Endodermal cell (in vitro differentiated cells): Measurements from ENCODE around the gene FZD2. TPM values are rescaled to one million over a fixed set of nuclear protein-coding genes. Genes with fewer than 3 reads are reported as not detected.
A peak's percentile ranks its signal among the peaks of the same experiment; 100 is the strongest.

Source experiments
- DNase-seq: peaks from one replicate; pipeline ENCODE4 v3.0.0-alpha.2; 2017
- H3K27ac ChIP-seq: 2 replicates; pipeline ENCODE4 v1.5.1; 2013; ENCODE audit warnings: mild to moderate bottlenecking, low read depth, low read length, moderate library complexity
- H3K27me3 ChIP-seq: 2 replicates; pipeline ENCODE4 v1.6.1; 2013; ENCODE audit warnings: mild to moderate bottlenecking, low read length, moderate library complexity; ENCODE audit not compliant: insufficient read depth, control insufficient read depth, poor library complexity, severe bottlenecking
- H3K36me3 ChIP-seq: 2 replicates; pipeline ENCODE4 v1.7.0; 2013; ENCODE audit warnings: mild to moderate bottlenecking, low read length, moderate library complexity; ENCODE audit not compliant: control insufficient read depth, insufficient read depth
- H3K4me1 ChIP-seq: one replicate; pipeline ENCODE4 v1.7.0; 2013; ENCODE audit warnings: low read length; ENCODE audit not compliant: control insufficient read depth, insufficient read depth
- H3K4me3 ChIP-seq: 2 replicates; pipeline ENCODE4 v1.5.1; 2013; ENCODE audit warnings: mild to moderate bottlenecking, low read length, moderate library complexity
- H3K9ac ChIP-seq: 2 replicates; pipeline ENCODE4 v1.6.1; 2013; ENCODE audit warnings: mild to moderate bottlenecking, low read length, moderate library complexity; ENCODE audit not compliant: poor library complexity, severe bottlenecking; ENCODE audit errors: extremely low read depth
- H3K9me3 ChIP-seq: 2 replicates; pipeline ENCODE4 v1.6.1; 2013; ENCODE audit warnings: mild to moderate bottlenecking, low read length, moderate library complexity; ENCODE audit not compliant: control insufficient read depth
- H3K27ac Mint-ChIP-seq: 2 replicates; pipeline ENCODE4 v1.8.0; 2020; ENCODE audit warnings: mixed read lengths
- H3K27me3 Mint-ChIP-seq: 2 replicates; pipeline ENCODE4 v1.8.0; 2021; ENCODE audit warnings: mild to moderate bottlenecking, mixed read lengths; ENCODE audit not compliant: insufficient read depth
- H3K36me3 Mint-ChIP-seq: 2 replicates; pipeline ENCODE4 v1.8.0; 2020; ENCODE audit warnings: low read depth, mixed read lengths
- H3K4me1 Mint-ChIP-seq: 2 replicates; pipeline ENCODE4 v1.8.0; 2020; ENCODE audit warnings: mixed read lengths
- H3K4me3 Mint-ChIP-seq: 2 replicates; pipeline ENCODE4 v1.8.0; 2020; ENCODE audit warnings: mild to moderate bottlenecking, moderate library complexity, mixed read lengths
- H3K9me3 Mint-ChIP-seq: 2 replicates; pipeline ENCODE4 v1.8.0; 2020; ENCODE audit warnings: mild to moderate bottlenecking, mixed read lengths
- WGBS, 2 experiments: methylation state at CpG; one replicate each; pipeline versions ENCODE4 v1.1.5 to v1.1.7; 2013; ENCODE audit warnings: missing lambda C conversion rate in 2 of 2, mixed read lengths in 1 of 2; ENCODE audit not compliant: insufficient coverage in 1 of 2, insufficient read length in 1 of 2; 5-methylcytosine and 5-hydroxymethylcytosine counted together
- total RNA-seq, 2 donors: library from RNA; stranded (reverse); fragmentation: NEBNext Ultra II Directional in 1 of 2; extraction: Animal tissue kit (Norgen Biotek cat#: 25700) in 1 of 2; gene quantifications; 2 replicates in 1 of 2; 3 replicates in 1 of 2; pipeline ENCODE4 v1.2.1, GENCODE V29; 2021
- TF ChIP-seq, protein P1 (sequence below): fragments of 200-600 bp; sonication (generic); conservative IDR thresholded peaks from 2 replicates; pipeline ENCODE4 v1.5.0; 2021; ENCODE audit warnings: antibody characterized with exemption, mild to moderate bottlenecking

The FZD2 gene
- total RNA-seq, 2 donors from 2014 or later = 20.6 to 21.9 TPM

DNA sequence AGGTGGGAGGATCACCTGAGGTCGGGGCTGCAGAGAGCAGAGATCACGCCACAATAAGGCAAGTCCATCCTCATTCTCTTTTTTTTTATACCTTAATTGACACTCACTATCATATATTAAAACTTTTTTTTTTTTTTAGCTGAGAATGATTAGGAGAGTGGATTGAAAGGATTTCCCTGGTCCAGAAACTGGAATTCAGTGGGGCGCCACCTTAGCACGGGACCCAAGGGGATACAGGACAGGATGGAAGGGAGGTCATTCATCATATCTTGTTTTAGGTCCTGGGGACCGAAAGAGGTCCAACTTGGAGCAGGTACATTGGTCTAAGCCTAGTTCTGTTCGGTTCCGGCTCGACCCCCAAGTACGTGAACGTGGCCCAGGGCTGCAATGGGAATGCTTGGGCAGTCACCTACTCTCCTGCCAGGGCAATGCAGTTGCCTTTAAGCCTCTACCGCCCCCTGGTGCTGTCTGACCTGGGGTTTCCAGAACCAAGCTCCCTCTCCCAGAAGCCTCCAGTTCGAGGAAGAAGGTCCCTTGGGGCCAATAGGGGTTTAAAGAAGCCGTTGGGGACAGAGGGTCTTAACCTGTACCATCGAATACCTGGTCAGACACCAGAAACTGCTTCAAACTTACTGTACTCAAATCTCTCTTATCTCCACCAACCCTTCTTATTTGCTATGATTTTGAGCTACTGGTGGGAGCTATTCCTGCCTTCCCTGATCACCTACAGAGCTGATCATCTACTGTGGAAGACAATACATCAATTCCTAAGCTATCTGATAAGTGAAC lies 34.2 kb upstream of the FZD2 start:
- Histone ChIP-seq H3K27me3 (no peaks in the 10 kb centered on the region), H3K4me3 (no peak overlapping the region), H3K4me1 (no peaks in the 10 kb centered on the region), H3K36me3 (no peaks in the 10 kb centered on the region), H3K27ac (no peak overlapping the region), H3K9ac (no peak overlapping the region), H3K9me3 (peaks cover 14% of the 10 kb centered on the region)
- Mint-ChIP-seq H3K36me3 (no peaks in the 10 kb centered on the region), H3K27me3 (peaks cover 5% of the 10 kb centered on the region), H3K9me3 (peaks cover 29% of the 10 kb centered on the region), H3K27ac (no peak overlapping the region), H3K4me3 (no peak overlapping the region), H3K4me1 (no peaks in the 10 kb centered on the region)
- WGBS, 2 experiments = 80 to 90% methylated on average over 7 to 14 of the region's 14 CpGs
- peak; percentile 98 for DNase-seq
- TF ChIP-seq, protein P1, sequence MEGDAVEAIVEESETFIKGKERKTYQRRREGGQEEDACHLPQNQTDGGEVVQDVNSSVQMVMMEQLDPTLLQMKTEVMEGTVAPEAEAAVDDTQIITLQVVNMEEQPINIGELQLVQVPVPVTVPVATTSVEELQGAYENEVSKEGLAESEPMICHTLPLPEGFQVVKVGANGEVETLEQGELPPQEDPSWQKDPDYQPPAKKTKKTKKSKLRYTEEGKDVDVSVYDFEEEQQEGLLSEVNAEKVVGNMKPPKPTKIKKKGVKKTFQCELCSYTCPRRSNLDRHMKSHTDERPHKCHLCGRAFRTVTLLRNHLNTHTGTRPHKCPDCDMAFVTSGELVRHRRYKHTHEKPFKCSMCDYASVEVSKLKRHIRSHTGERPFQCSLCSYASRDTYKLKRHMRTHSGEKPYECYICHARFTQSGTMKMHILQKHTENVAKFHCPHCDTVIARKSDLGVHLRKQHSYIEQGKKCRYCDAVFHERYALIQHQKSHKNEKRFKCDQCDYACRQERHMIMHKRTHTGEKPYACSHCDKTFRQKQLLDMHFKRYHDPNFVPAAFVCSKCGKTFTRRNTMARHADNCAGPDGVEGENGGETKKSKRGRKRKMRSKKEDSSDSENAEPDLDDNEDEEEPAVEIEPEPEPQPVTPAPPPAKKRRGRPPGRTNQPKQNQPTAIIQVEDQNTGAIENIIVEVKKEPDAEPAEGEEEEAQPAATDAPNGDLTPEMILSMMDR = peak; percentile 85

DNA sequence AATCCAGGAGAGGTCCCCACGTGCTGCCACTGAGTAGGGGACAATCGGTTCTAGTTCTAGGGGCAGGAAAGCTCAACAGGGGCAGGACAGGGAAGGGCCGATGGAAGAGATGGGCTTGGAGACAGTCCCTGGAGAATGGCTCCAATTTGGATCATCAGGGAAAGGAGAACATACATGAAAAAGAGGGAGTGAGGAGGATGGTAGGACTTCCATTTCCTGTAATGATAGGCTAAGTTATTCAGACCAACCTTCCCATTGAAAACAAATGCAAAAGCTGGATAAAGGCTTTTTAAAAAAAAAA lies 33.7 kb upstream of the FZD2 start:
- no peak overlapping the region for H3K4me3 Mint-ChIP-seq
- H3K9me3 Mint-ChIP-seq = peaks cover 34% of the 10 kb centered on the region
- no peak overlapping the region for H3K27ac Mint-ChIP-seq
- H3K9me3 ChIP-seq = peaks cover 14% of the 10 kb centered on the region
- no peak overlapping the region for H3K9ac ChIP-seq
- peaks cover 5% of the 10 kb centered on the region for H3K27me3 Mint-ChIP-seq
- H3K4me1 ChIP-seq = no peaks in the 10 kb centered on the region
- no peaks in the 10 kb centered on the region for H3K36me3 ChIP-seq
- no peaks in the 10 kb centered on the region for H3K27me3 ChIP-seq
- no peaks in the 10 kb centered on the region for H3K4me1 Mint-ChIP-seq
- TF ChIP-seq, protein P1 = no peak
- no peak overlapping the region for H3K4me3 ChIP-seq
- WGBS, 2 experiments = 59 to 76% methylated on average over 2 to 3 of the region's 3 CpGs
- no peaks in the 10 kb centered on the region for H3K36me3 Mint-ChIP-seq
- H3K27ac ChIP-seq = no peak overlapping the region
- no peak for DNase-seq

DNA sequence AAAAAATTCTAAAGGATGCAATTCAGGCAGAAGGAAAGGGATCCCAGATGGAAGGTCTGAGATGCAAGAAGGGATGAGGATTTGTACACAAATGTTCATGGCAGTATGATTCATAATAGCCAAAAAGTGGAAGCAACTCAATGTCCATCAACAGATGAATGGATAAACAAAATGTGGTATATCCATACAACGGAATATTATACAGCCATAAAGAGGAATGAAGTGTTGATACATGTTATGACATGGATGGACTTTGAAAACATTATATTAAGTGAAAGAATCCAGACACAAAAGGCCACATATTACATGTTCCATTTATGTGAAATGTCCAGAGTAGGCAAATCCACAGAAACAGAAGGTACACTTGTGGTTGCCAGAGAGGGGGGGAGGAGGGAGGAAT lies 30.2 kb upstream of the FZD2 start:
- no peak overlapping the region for H3K27ac Mint-ChIP-seq
- peaks cover 14% of the 10 kb centered on the region for H3K9me3 ChIP-seq
- DNase-seq = no peak
- peaks cover 12% of the 10 kb centered on the region for H3K27me3 Mint-ChIP-seq
- no peak overlapping the region for H3K9ac ChIP-seq
- 100% methylated on average over 1 of the region's 1 CpG; no CpG with 5 or more reads in 1 of the 2 experiments for WGBS, 2 experiments
- peaks cover 34% of the 10 kb centered on the region for H3K9me3 Mint-ChIP-seq
- H3K4me1 ChIP-seq = no peaks in the 10 kb centered on the region
- H3K4me3 ChIP-seq = peak overlapping the region; percentile 36
- no peak overlapping the region for H3K27ac ChIP-seq
- H3K27me3 ChIP-seq = no peaks in the 10 kb centered on the region
- no peaks in the 10 kb centered on the region for H3K36me3 ChIP-seq
- no peaks in the 10 kb centered on the region for H3K4me1 Mint-ChIP-seq
- TF ChIP-seq, protein P1 = no peak
- no peak overlapping the region for H3K4me3 Mint-ChIP-seq
- no peaks in the 10 kb centered on the region for H3K36me3 Mint-ChIP-seq
